ENCODE results near the gene DCUN1D2. TPM values are rescaled to one million over a fixed set of nuclear protein-coding genes. Genes with fewer than 3 reads are reported as not detected.
A peak's percentile ranks its signal among the peaks of the same experiment; 100 is the strongest.

DCUN1D2 gene
- total RNA-seq, 1 donor from 2014 or later, result 29.0 TPM

GRCh38 chr13:113537909-113538688 is 47.6 kb upstream of the DCUN1D2 start:
- H3K27me3 Mint-ChIP-seq (ENCODE audit: unreplicated experiment), result no peaks in the 10 kb centered on the region
- no peak overlapping the region for H3K4me3 Mint-ChIP-seq (ENCODE audit: unreplicated experiment)
- no peak overlapping the region for H3K27ac Mint-ChIP-seq (ENCODE audit: unreplicated experiment)
- H3K4me1 Mint-ChIP-seq (ENCODE audit: unreplicated experiment), result no peaks in the 10 kb centered on the region
- no peak for DNase-seq (ENCODE audit: extremely low spot score, unreplicated experiment)
- no peak for TF ChIP-seq CTCF (IDR thresholded peaks at IDR 0.05)
- H3K9me3 Mint-ChIP-seq (ENCODE audit: unreplicated experiment), result peaks cover 7% of the 10 kb centered on the region
- H3K36me3 Mint-ChIP-seq (ENCODE audit: unreplicated experiment), result peaks cover 55% of the 10 kb centered on the region

- Mint-ChIP-seq H3K27ac (ENCODE audit: unreplicated experiment) (no peak overlapping the region), H3K27me3 (ENCODE audit: unreplicated experiment) (no peaks in the 10 kb centered on the region), H3K4me3 (ENCODE audit: unreplicated experiment) (no peak overlapping the region), H3K36me3 (ENCODE audit: unreplicated experiment) (peaks cover 55% of the 10 kb centered on the region), H3K4me1 (ENCODE audit: unreplicated experiment) (no peaks in the 10 kb centered on the region), H3K9me3 (ENCODE audit: unreplicated experiment) (peaks cover 7% of the 10 kb centered on the region)
- no peak for TF ChIP-seq CTCF (IDR thresholded peaks at IDR 0.05)
- DNase-seq (ENCODE audit: extremely low spot score, unreplicated experiment), result no peak
Observed at GRCh38 chr13:113537205-113537604, 46.7 kb upstream of the DCUN1D2 start.

GRCh38 chr13:113536461-113537110 is 46.1 kb upstream of the DCUN1D2 start:
- DNase-seq (ENCODE audit: extremely low spot score, unreplicated experiment), result no peak
- Mint-ChIP-seq H3K4me1 (ENCODE audit: unreplicated experiment) (no peaks in the 10 kb centered on the region), H3K9me3 (ENCODE audit: unreplicated experiment) (peaks cover 7% of the 10 kb centered on the region), H3K4me3 (ENCODE audit: unreplicated experiment) (no peak overlapping the region), H3K36me3 (ENCODE audit: unreplicated experiment) (peaks cover 57% of the 10 kb centered on the region), H3K27me3 (ENCODE audit: unreplicated experiment) (no peaks in the 10 kb centered on the region), H3K27ac (ENCODE audit: unreplicated experiment) (no peak overlapping the region)
- no peak for TF ChIP-seq CTCF (IDR thresholded peaks at IDR 0.05)

- no peaks in the 10 kb centered on the region for H3K27me3 Mint-ChIP-seq (ENCODE audit: unreplicated experiment)
- H3K9me3 Mint-ChIP-seq (ENCODE audit: unreplicated experiment), result no peaks in the 10 kb centered on the region
- H3K36me3 Mint-ChIP-seq (ENCODE audit: unreplicated experiment), result peaks cover 52% of the 10 kb centered on the region
- no peak overlapping the region for H3K4me3 Mint-ChIP-seq (ENCODE audit: unreplicated experiment)
- H3K4me1 Mint-ChIP-seq (ENCODE audit: unreplicated experiment), result no peaks in the 10 kb centered on the region
- TF ChIP-seq CTCF (IDR thresholded peaks at IDR 0.05), result no peak
- DNase-seq (ENCODE audit: extremely low spot score, unreplicated experiment), result no peak
- H3K27ac Mint-ChIP-seq (ENCODE audit: unreplicated experiment), result peak overlapping the region; percentile 44
Observed at GRCh38 chr13:113535381-113535781, 44.9 kb upstream of the DCUN1D2 start.

GRCh38 chr13:113534236-113534860 is 43.8 kb upstream of the DCUN1D2 start:
- Mint-ChIP-seq H3K27ac (ENCODE audit: unreplicated experiment) (no peak overlapping the region), H3K27me3 (ENCODE audit: unreplicated experiment) (no peaks in the 10 kb centered on the region), H3K4me1 (ENCODE audit: unreplicated experiment) (no peaks in the 10 kb centered on the region), H3K36me3 (ENCODE audit: unreplicated experiment) (peaks cover 52% of the 10 kb centered on the region), H3K4me3 (ENCODE audit: unreplicated experiment) (no peak overlapping the region), H3K9me3 (ENCODE audit: unreplicated experiment) (no peaks in the 10 kb centered on the region)
- DNase-seq (ENCODE audit: extremely low spot score, unreplicated experiment), result no peak
- no peak for TF ChIP-seq CTCF (IDR thresholded peaks at IDR 0.05)

All from osteocyte (in vitro differentiated cells).